H1 (cell line): ENCODE data around the gene GSTA3. TPM values are rescaled to one million over a fixed set of nuclear protein-coding genes. Genes with fewer than 3 reads are reported as not detected.

Experiments
- CTCF ChIA-PET: fragments of 300-600 bp; sonication (Branson Sonifier 250); formaldehyde crosslinking; loops from one replicate; lab custom pipeline; 2021; ENCODE audit not compliant: partially characterized antibody; lab: Charles Lee
- POLR2A ChIA-PET: fragments of 300-600 bp; sonication (Branson Sonifier 250); formaldehyde crosslinking; loops from one replicate; lab custom pipeline; 2021; ENCODE audit warnings: inconsistent platforms; ENCODE audit not compliant: partially characterized antibody; lab: Charles Lee
- DNase-seq, 2 experiments: peaks; one replicate each; pipeline versions ENCODE4 v3.0.0 to v3.0.0-alpha.2; 2010 to 2022; ENCODE audit warnings: low spot score in 2 of 2, low read depth in 1 of 2, mixed read lengths in 1 of 2
- FAIRE-seq: peaks from 2 replicates; lab custom pipeline; 2011; peaks lifted over from hg19 to GRCh38; lab: Jason Lieb, UNC
- H2AFZ ChIP-seq: 2 replicates; pipeline ENCODE4 v1.8.1; 2012; ENCODE audit warnings: low read length, inconsistent platforms
- H2AK5ac ChIP-seq: 2 replicates; pipeline ENCODE4 v1.6.1; 2013; ENCODE audit warnings: low read depth, low read length
- H2BK120ac ChIP-seq: replicated peaks from 2 replicates; pipeline ENCODE3; 2013; ENCODE audit warnings: low read depth, low read length, inconsistent platforms
- H2BK12ac ChIP-seq: 2 replicates; pipeline ENCODE4 v1.6.1; 2013; ENCODE audit warnings: low read depth, low read length
- H2BK15ac ChIP-seq: 2 replicates; pipeline ENCODE4 v1.6.1; 2013; ENCODE audit warnings: low read length
- H2BK20ac ChIP-seq: 2 replicates; pipeline ENCODE4 v1.6.1; 2013; ENCODE audit warnings: low read length
- H2BK5ac ChIP-seq: 2 replicates; pipeline ENCODE4 v1.6.1; 2013; ENCODE audit warnings: low read depth, low read length
- H3K14ac ChIP-seq: 2 replicates; pipeline ENCODE4 v1.6.1; 2013; ENCODE audit warnings: inconsistent platforms; ENCODE audit not compliant: insufficient read length
- H3K18ac ChIP-seq: 2 replicates; pipeline ENCODE4 v1.6.1; 2013; ENCODE audit warnings: low read length; ENCODE audit errors: extremely low read depth
- H3K23ac ChIP-seq: 2 replicates; pipeline ENCODE4 v1.6.1; 2013; ENCODE audit warnings: inconsistent platforms; ENCODE audit not compliant: insufficient read length
- H3K23me2 ChIP-seq: 2 replicates; pipeline ENCODE4 v1.6.1; 2013; ENCODE audit warnings: low read depth, low read length
- H3K27ac ChIP-seq: 2 replicates; pipeline ENCODE4 v1.6.1; 2011; ENCODE audit warnings: low read depth, low read length, inconsistent platforms
- H3K27me3 ChIP-seq, 4 experiments: replicated peaks in 1 of 4; 1 replicate in 1 of 4; 2 replicates in 3 of 4; pipeline versions ENCODE4 v1.6.1 to v1.8.1; 2011 to 2013; ENCODE audit warnings: low read length in 3 of 4, mild to moderate bottlenecking in 3 of 4, inconsistent platforms in 2 of 4, mixed read lengths in 2 of 4, moderate library complexity in 1 of 4; ENCODE audit not compliant: control insufficient read depth in 3 of 4, insufficient read depth in 3 of 4; ENCODE audit errors: extremely low read depth in 1 of 4
- H3K36me3 ChIP-seq, 4 experiments: 2 replicates each; pipeline versions ENCODE4 v1.6.1 to v1.8.1; 2011 to 2013; ENCODE audit warnings: mild to moderate bottlenecking in 4 of 4, low read length in 3 of 4, moderate library complexity in 2 of 4, control low read depth in 1 of 4, inconsistent platforms in 1 of 4; ENCODE audit not compliant: insufficient read depth in 4 of 4, control insufficient read depth in 2 of 4
- H3K4ac ChIP-seq: replicated peaks from 2 replicates; pipeline ENCODE3; 2013; ENCODE audit warnings: low read length, low read depth, mixed read lengths, inconsistent platforms; ENCODE audit not compliant: insufficient read length
- H3K4me1 ChIP-seq, 4 experiments: replicated peaks in 1 of 4; 1 replicate in 1 of 4; 2 replicates in 3 of 4; pipeline versions ENCODE4 v1.6.1 to v1.8.1; 2011 to 2013; ENCODE audit warnings: low read length in 3 of 4, inconsistent platforms in 2 of 4, mixed read lengths in 1 of 4; ENCODE audit not compliant: insufficient read depth in 4 of 4, control insufficient read depth in 3 of 4
- H3K4me2 ChIP-seq, 2 experiments: 2 replicates each; pipeline versions ENCODE4 v1.6.1 to v1.8.1; 2011 to 2013; ENCODE audit warnings: low read depth in 2 of 2, low read length in 2 of 2, control low read depth in 1 of 2, inconsistent platforms in 1 of 2, mild to moderate bottlenecking in 1 of 2; ENCODE audit not compliant: insufficient read depth in 1 of 2
- H3K4me3 ChIP-seq, 4 experiments: fragments of 200-600, 300-600 bp in 1 of 4; sonication (generic), shearing (Covaris generic), sonication (Bioruptor Twin) in 1 of 4; 2 replicates each; pipeline versions ENCODE4 v1.5.1 to v1.8.1; 2011 to 2016; ENCODE audit warnings: low read length in 4 of 4, low read depth in 3 of 4, control low read depth in 2 of 4, inconsistent platforms in 2 of 4, mild to moderate bottlenecking in 2 of 4, mixed read lengths in 1 of 4, moderate library complexity in 1 of 4; ENCODE audit not compliant: insufficient read depth in 2 of 4; ENCODE audit errors: extremely low read depth in 1 of 4
- H3K56ac ChIP-seq: replicated peaks from 2 replicates; pipeline ENCODE3; 2013; ENCODE audit warnings: low read depth, mild to moderate bottlenecking, mixed read lengths, low read length, inconsistent platforms; ENCODE audit not compliant: insufficient read length
- H3K79me1 ChIP-seq: 2 replicates; pipeline ENCODE4 v1.6.1; 2013; ENCODE audit warnings: low read depth, low read length, control low read depth
- H3K79me2 ChIP-seq, 2 experiments: 2 replicates each; pipeline versions ENCODE4 v1.6.1 to v1.8.1; 2012 to 2013; ENCODE audit warnings: low read length in 2 of 2, mild to moderate bottlenecking in 2 of 2, inconsistent platforms in 1 of 2; ENCODE audit not compliant: insufficient read depth in 2 of 2, control insufficient read depth in 1 of 2
- H3K9ac ChIP-seq, 4 experiments: replicated peaks in 1 of 4; 1 replicate in 1 of 4; 2 replicates in 3 of 4; pipeline versions ENCODE4 v1.6.1 to v1.8.1; 2011 to 2013; ENCODE audit warnings: low read depth in 3 of 4, low read length in 3 of 4, control low read depth in 2 of 4, mild to moderate bottlenecking in 2 of 4, moderate library complexity in 2 of 4, inconsistent platforms in 1 of 4; ENCODE audit errors: extremely low read depth in 1 of 4
- H3K9me3 ChIP-seq, 2 experiments: 2 replicates each; pipeline versions ENCODE4 v1.6.1 to v1.8.1; 2012 to 2013; ENCODE audit warnings: mild to moderate bottlenecking in 2 of 2, moderate library complexity in 2 of 2, control low read depth in 1 of 2, inconsistent platforms in 1 of 2, low read depth in 1 of 2, low read length in 1 of 2, mixed read lengths in 1 of 2; ENCODE audit not compliant: insufficient read depth in 2 of 2
- H4K20me1 ChIP-seq, 2 experiments: replicated peaks in 1 of 2; 2 replicates each; pipeline versions ENCODE3 to v1.8.1; 2011 to 2013; ENCODE audit warnings: inconsistent platforms in 2 of 2, low read length in 2 of 2, mild to moderate bottlenecking in 1 of 2; ENCODE audit not compliant: insufficient read depth in 2 of 2, control insufficient read depth in 1 of 2
- H4K5ac ChIP-seq: 2 replicates; pipeline ENCODE4 v1.6.1; 2013; ENCODE audit warnings: low read length, low read depth, mixed read lengths, inconsistent platforms; ENCODE audit not compliant: insufficient read length
- H4K8ac ChIP-seq: 2 replicates; pipeline ENCODE4 v1.8.0; 2013; ENCODE audit warnings: mild to moderate bottlenecking, moderate library complexity, low read length, inconsistent platforms; ENCODE audit not compliant: insufficient read depth; ENCODE audit errors: extremely low read depth
- H4K91ac ChIP-seq: replicated peaks from 2 replicates; pipeline ENCODE3; 2013; ENCODE audit warnings: low read length, mixed read lengths, inconsistent platforms; ENCODE audit not compliant: insufficient read length
- ATF2 ChIP-seq: IDR thresholded peaks from 2 replicates; pipeline ENCODE4 v1.6.1; 2012; ENCODE audit warnings: low read length, inconsistent platforms
- BRCA1 ChIP-seq: IDR thresholded peaks from 2 replicates; pipeline ENCODE4 v1.6.1; 2012; ENCODE audit warnings: low read depth, low read length, improper control_type of control experiment
- CBX8 ChIP-seq: fragments of 300-800, 300-1000 bp; sonication (generic); IDR thresholded peaks from 2 replicates; pipeline ENCODE4 v1.7.1; 2016; ENCODE audit warnings: low read depth, low read length, borderline replicate concordance
- CHD1 ChIP-seq: IDR thresholded peaks from 2 replicates; pipeline ENCODE4 v1.6.1; 2012; ENCODE audit warnings: low read depth, low read length, improper control_type of control experiment
- EZH2 ChIP-seq: fragments of 200-600 bp; sonication (generic); IDR thresholded peaks from 2 replicates; pipeline ENCODE4 v1.7.1; 2012; ENCODE audit warnings: low read depth, mild to moderate bottlenecking, moderate library complexity, low read length, inconsistent platforms; ENCODE audit not compliant: severe bottlenecking
- JUN ChIP-seq: IDR thresholded peaks from 2 replicates; pipeline ENCODE4 v1.6.1; 2011; ENCODE audit warnings: low read depth, mild to moderate bottlenecking, improper control_type of control experiment, low read length
- JUND ChIP-seq: IDR thresholded peaks from 2 replicates; pipeline ENCODE4 v1.6.1; 2011; ENCODE audit warnings: mild to moderate bottlenecking, improper control_type of control experiment, low read length
- POLR2AphosphoS5 ChIP-seq: IDR thresholded peaks from 2 replicates; pipeline ENCODE4 v1.6.1; 2011; ENCODE audit warnings: low read depth, low read length
- SIX5 ChIP-seq: IDR thresholded peaks from 2 replicates; pipeline ENCODE4 v1.6.1; 2011; ENCODE audit warnings: mild to moderate bottlenecking, low read depth, low read length
- WGBS, 2 experiments: shearing (Covaris generic) in 1 of 2; methylation state at CpG; one replicate each; pipeline versions ENCODE4 v1.1.6 to v1.1.7; 2013 to 2015; ENCODE audit warnings: low lambda C conversion rate in 2 of 2, mixed read lengths in 2 of 2, inconsistent platforms in 1 of 2, low coverage in 1 of 2, missing lambda C conversion rate in 1 of 2; ENCODE audit not compliant: insufficient replicate concordance in 2 of 2, insufficient coverage in 1 of 2, insufficient read length in 1 of 2; ENCODE audit errors: extremely low coverage in 1 of 2, missing lambda C conversion rate in 1 of 2; 5-methylcytosine and 5-hydroxymethylcytosine counted together
- polyA plus RNA-seq, 7 experiments: library from polyadenylated mRNA; depleted of rRNA in 3 of 7; stranded (reverse) in 5 of 7; unstranded in 2 of 7; fragments of >200 nt in 5 of 7; fragments of 200-250 nt in 2 of 7; gene quantifications; 1 replicate in 5 of 7; 2 replicates in 1 of 7; 4 replicates in 1 of 7; pipeline versions ENCODE4 v1.2.1 to v1.2.3, GENCODE V29; 2011 to 2013; ENCODE audit warnings: missing spikeins in 2 of 7, mixed read lengths in 2 of 7
- total RNA-seq: library from RNA; stranded (reverse); fragmentation: NEBNext Ultra II Directional; extraction: Animal tissue kit (Norgen Biotek cat#: 25700); gene quantifications from 2 replicates; pipeline ENCODE4 v1.2.1, GENCODE V29; 2021

The GSTA3 gene
- total and polyA plus RNA-seq, 2 of the 8 experiments (the other 6 are each of a cell fraction or from before 2014, with no cell fraction given), result not detected

- H3K79me2 ChIP-seq, result no peaks in the 10 kb centered on the region
- no peaks in the 10 kb centered on the region for H3K9me3 ChIP-seq
- H3K79me1 ChIP-seq, result no peaks in the 10 kb centered on the region
- DNase-seq (no peak), FAIRE-seq (no peak)
- no peak overlapping the region for H3K4ac ChIP-seq
- no peak overlapping the region for H3K14ac ChIP-seq
- no peak overlapping the region for H3K4me3 ChIP-seq
- H4K20me1 ChIP-seq, result no peaks in the 10 kb centered on the region
- no peak overlapping the region for H2BK12ac ChIP-seq
- ChIA-PET POLR2A (no interaction called here), CTCF (interaction anchor here (0.5 kb wide), 1 partner anchor 52 kb away, joined by 3 read pairs; no protein-coding TSS in a partner anchor)
- no peak overlapping the region for H2AFZ ChIP-seq
- H2AK5ac ChIP-seq, result no peak overlapping the region
- H3K23me2 ChIP-seq, result no peaks in the 10 kb centered on the region
- no peak overlapping the region for H4K8ac ChIP-seq
- no peaks in the 10 kb centered on the region for H3K27me3 ChIP-seq
- no peak overlapping the region for H4K91ac ChIP-seq
- no peak overlapping the region for H3K18ac ChIP-seq
- H3K4me2 ChIP-seq, result no peak overlapping the region
- H3K4me1 ChIP-seq, result peaks cover 0 to 5% (median 2%) of the 10 kb centered on the region in 4 experiments; a peak in 4 of 7 replicates
- no peak overlapping the region for H2BK5ac ChIP-seq
- no peak overlapping the region for H2BK120ac ChIP-seq
- H3K9ac ChIP-seq, result no peak overlapping the region
- no peak overlapping the region for H3K27ac ChIP-seq
- no peak overlapping the region for H2BK15ac ChIP-seq
- no peak for TF ChIP-seq BRCA1
- TF ChIP-seq JUND, result no peak
- no peak for TF ChIP-seq EZH2
- no peak for TF ChIP-seq POLR2AphosphoS5
- TF ChIP-seq SIX5, result no peak
- TF ChIP-seq ATF2, result no peak
- TF ChIP-seq CHD1, result no peak
- TF ChIP-seq CBX8, result no peak
- no peak for TF ChIP-seq JUN
- 96% methylated on average over 1 of the region's 1 CpG; no CpG with 5 or more reads in 1 of the 2 experiments for WGBS, 2 experiments
- H4K5ac ChIP-seq, result no peak overlapping the region
- no peaks in the 10 kb centered on the region for H3K36me3 ChIP-seq
- no peak overlapping the region for H3K56ac ChIP-seq
- H2BK20ac ChIP-seq, result no peak overlapping the region
- H3K23ac ChIP-seq, result no peak overlapping the region
Measured at GRCh38 chr6:52868240-52868639, 41.3 kb downstream of the GSTA3 start.
